Right lobe of liver (tissue), 4 donors: ENCODE results near the gene TRIP11.

Experiments used
- POLR2A ChIP-seq: fragments of 450-650 bp; IDR thresholded peaks from one replicate; pipeline ENCODE4 v1.6.1; 2017; ENCODE audit warnings: antibody characterized with exemption, mild to moderate bottlenecking
- TF ChIP-seq, protein P1 (sequence below), 4 donors: fragments of 200-600 bp in 3 of 4; fragments of 450-650 bp in 1 of 4; IDR thresholded peaks; one replicate each; pipeline versions ENCODE4 v1.5.1 to v1.8.0; 2016 to 2022; ENCODE audit warnings: antibody characterized with exemption in 4 of 4, mild to moderate bottlenecking in 2 of 4
- donor health status: DM: no; HTN: no; CAD: no.
- donor health status: DM: no; HTN: no; CAD: no.
- donor health status: DM: no; HTN: yes; CAD: no.

DNA sequence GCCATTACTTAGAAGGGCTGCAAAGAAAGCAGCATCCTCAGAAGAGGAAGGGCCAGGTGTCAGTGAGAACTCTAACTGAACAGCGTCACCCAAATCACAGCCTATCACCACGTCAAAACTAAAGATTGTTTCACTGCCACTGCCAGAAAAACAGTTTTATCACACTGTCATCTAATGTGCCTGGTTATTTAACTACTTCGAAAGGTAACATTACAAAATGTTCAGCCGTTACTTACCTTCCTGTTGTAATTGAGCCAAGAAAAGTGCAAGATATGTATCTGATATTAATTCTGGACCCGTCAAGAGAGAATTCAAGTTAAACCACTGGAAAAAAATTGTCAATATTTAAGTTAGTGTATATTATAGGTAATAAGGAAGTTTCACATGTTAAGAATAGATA is 48.6 kb upstream of the TRIP11 start:
- TF ChIP-seq, protein P1, sequence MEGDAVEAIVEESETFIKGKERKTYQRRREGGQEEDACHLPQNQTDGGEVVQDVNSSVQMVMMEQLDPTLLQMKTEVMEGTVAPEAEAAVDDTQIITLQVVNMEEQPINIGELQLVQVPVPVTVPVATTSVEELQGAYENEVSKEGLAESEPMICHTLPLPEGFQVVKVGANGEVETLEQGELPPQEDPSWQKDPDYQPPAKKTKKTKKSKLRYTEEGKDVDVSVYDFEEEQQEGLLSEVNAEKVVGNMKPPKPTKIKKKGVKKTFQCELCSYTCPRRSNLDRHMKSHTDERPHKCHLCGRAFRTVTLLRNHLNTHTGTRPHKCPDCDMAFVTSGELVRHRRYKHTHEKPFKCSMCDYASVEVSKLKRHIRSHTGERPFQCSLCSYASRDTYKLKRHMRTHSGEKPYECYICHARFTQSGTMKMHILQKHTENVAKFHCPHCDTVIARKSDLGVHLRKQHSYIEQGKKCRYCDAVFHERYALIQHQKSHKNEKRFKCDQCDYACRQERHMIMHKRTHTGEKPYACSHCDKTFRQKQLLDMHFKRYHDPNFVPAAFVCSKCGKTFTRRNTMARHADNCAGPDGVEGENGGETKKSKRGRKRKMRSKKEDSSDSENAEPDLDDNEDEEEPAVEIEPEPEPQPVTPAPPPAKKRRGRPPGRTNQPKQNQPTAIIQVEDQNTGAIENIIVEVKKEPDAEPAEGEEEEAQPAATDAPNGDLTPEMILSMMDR (IDR thresholded peaks at IDR 0.05) = no peak
- TF ChIP-seq POLR2A = no peak
